Measurements from ENCODE around the gene POR. TPM values are rescaled to one million over a fixed set of nuclear protein-coding genes. Genes with fewer than 3 reads are reported as not detected.
A peak's percentile ranks its signal among the peaks of the same experiment; 100 is the strongest.
"Not testable (repeated sequence)": the region's sequence is repeated elsewhere in the genome, so short reads cannot be mapped to it uniquely, and the experiment has no call there.

Gene POR
- total RNA-seq, 1 donor from 2014 or later = 88.6 TPM

- Mint-ChIP-seq H3K9me3 (no peaks in the 10 kb centered on the region), H3K27ac (peak overlapping the region; percentile 19), H3K36me3 (peaks cover 15% of the 10 kb centered on the region), H3K4me1 (no peaks in the 10 kb centered on the region), H3K4me3 (no peak overlapping the region), H3K27me3 (ENCODE audit: low read depth) (no peaks in the 10 kb centered on the region)
- no peak for TF ChIP-seq CTCF (IDR thresholded peaks at IDR 0.05; ENCODE audit: unreplicated experiment)
- no peak for DNase-seq (ENCODE audit: low spot score in 2 of 2, unreplicated experiment in 2 of 2)
Measured at GRCh38 chr7:76008156-76008687, 93.3 kb downstream of the POR start.

GRCh38 chr7:76009672-76010600 lies 95.0 kb downstream of the POR start:
- H3K4me3 Mint-ChIP-seq = no peak overlapping the region
- no peaks in the 10 kb centered on the region for H3K4me1 Mint-ChIP-seq
- peaks cover 16% of the 10 kb centered on the region for H3K36me3 Mint-ChIP-seq
- H3K27me3 Mint-ChIP-seq (ENCODE audit: low read depth) = no peaks in the 10 kb centered on the region
- H3K27ac Mint-ChIP-seq = no peak overlapping the region
- H3K9me3 Mint-ChIP-seq = no peaks in the 10 kb centered on the region
- no peak for DNase-seq (ENCODE audit: low spot score in 2 of 2, unreplicated experiment in 2 of 2)
- TF ChIP-seq CTCF (IDR thresholded peaks at IDR 0.05; ENCODE audit: unreplicated experiment) = no peak

- no peaks in the 10 kb centered on the region for H3K27me3 Mint-ChIP-seq (ENCODE audit: low read depth)
- peaks cover 6% of the 10 kb centered on the region for H3K9me3 Mint-ChIP-seq
- H3K4me1 Mint-ChIP-seq = no peaks in the 10 kb centered on the region
- no peak overlapping the region for H3K4me3 Mint-ChIP-seq
- no peak for TF ChIP-seq CTCF (IDR thresholded peaks at IDR 0.05; ENCODE audit: unreplicated experiment)
- DNase-seq (ENCODE audit: low spot score in 2 of 2, unreplicated experiment in 2 of 2) = no peak
- H3K27ac Mint-ChIP-seq = peak overlapping the region; percentile 40
- H3K36me3 Mint-ChIP-seq = peaks cover 22% of the 10 kb centered on the region
Measured at GRCh38 chr7:76011442-76011861, 96.5 kb downstream of the POR start.

GRCh38 chr7:76016191-76016947 lies 101.4 kb downstream of the POR start:
- Mint-ChIP-seq H3K4me3 (no peak overlapping the region), H3K27me3 (ENCODE audit: low read depth) (no peaks in the 10 kb centered on the region), H3K4me1 (no peaks in the 10 kb centered on the region), H3K36me3 (peaks cover 35% of the 10 kb centered on the region), H3K9me3 (peaks cover 18% of the 10 kb centered on the region), H3K27ac (no peak overlapping the region)
- no peak for DNase-seq (ENCODE audit: low spot score in 2 of 2, unreplicated experiment in 2 of 2)
- no peak for TF ChIP-seq CTCF (IDR thresholded peaks at IDR 0.05; ENCODE audit: unreplicated experiment)

GRCh38 chr7:76018520-76018919 lies 103.6 kb downstream of the POR start:
- not testable (repeated sequence) for H3K4me3 Mint-ChIP-seq; DNase-seq (ENCODE audit: low spot score in 2 of 2, unreplicated experiment in 2 of 2); H3K27me3 Mint-ChIP-seq (ENCODE audit: low read depth); H3K27ac Mint-ChIP-seq; H3K4me1 Mint-ChIP-seq
- Mint-ChIP-seq H3K36me3 (peaks cover 41% of the 10 kb centered on the region), H3K9me3 (peaks cover 18% of the 10 kb centered on the region)

Data from mesothelial cell of epicardium (in vitro differentiated cells).